WI38 (cell line): ENCODE measurements around the gene ATOSA.

Source experiments
- H3K4me3 ChIP-seq: 2 replicates; pipeline ENCODE4 v1.5.1; 2011; ENCODE audit warnings: low read depth, mild to moderate bottlenecking, control low read depth, low read length
- TF ChIP-seq, protein P1 (sequence below): IDR thresholded peaks from 2 replicates; pipeline ENCODE4 v1.5.1; 2012; ENCODE audit warnings: low read depth, mild to moderate bottlenecking, control low read depth, low read length

Gene ATOSA

DNA sequence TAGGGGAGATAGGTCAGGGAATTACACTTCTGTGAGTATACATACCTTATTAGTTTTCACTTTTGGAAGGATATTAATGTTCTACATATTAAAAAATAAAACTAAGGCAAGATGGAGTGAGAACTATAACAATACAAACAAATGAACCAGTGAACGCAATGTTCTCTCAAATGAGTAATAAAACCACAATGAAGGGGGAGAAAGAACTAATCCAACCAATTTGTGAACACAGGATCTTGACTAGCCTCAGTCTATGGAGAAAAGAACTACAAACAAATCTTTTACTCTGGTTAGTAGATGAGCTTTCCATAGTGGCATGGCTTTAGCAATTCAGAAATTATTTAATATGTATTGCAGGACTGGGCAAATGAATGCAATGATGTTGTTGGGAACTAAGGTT, 26.9 kb upstream of the ATOSA start:
- TF ChIP-seq, protein P1, sequence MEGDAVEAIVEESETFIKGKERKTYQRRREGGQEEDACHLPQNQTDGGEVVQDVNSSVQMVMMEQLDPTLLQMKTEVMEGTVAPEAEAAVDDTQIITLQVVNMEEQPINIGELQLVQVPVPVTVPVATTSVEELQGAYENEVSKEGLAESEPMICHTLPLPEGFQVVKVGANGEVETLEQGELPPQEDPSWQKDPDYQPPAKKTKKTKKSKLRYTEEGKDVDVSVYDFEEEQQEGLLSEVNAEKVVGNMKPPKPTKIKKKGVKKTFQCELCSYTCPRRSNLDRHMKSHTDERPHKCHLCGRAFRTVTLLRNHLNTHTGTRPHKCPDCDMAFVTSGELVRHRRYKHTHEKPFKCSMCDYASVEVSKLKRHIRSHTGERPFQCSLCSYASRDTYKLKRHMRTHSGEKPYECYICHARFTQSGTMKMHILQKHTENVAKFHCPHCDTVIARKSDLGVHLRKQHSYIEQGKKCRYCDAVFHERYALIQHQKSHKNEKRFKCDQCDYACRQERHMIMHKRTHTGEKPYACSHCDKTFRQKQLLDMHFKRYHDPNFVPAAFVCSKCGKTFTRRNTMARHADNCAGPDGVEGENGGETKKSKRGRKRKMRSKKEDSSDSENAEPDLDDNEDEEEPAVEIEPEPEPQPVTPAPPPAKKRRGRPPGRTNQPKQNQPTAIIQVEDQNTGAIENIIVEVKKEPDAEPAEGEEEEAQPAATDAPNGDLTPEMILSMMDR, result no peak
- H3K4me3 ChIP-seq, result no peak overlapping the region

DNA sequence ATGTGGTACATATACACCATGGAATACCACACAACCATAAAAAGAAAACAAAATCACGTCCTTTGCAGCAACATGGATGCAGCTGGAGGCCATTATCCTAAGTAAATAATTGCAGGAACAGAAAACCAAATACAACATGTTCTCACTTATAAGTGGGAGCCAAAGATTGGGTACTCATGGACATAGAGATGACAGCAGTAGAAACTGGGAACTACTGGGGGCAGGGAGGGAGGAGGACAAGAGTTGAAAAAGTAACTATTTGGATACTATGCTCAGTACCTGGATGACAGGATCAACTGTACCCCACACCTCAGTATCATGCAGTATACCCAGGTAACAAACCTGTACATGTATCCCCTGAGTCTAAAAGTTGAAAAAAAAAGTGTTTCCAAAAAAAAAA, 23.2 kb upstream of the ATOSA start:
- TF ChIP-seq, protein P1, result no peak
- no peak overlapping the region for H3K4me3 ChIP-seq

DNA sequence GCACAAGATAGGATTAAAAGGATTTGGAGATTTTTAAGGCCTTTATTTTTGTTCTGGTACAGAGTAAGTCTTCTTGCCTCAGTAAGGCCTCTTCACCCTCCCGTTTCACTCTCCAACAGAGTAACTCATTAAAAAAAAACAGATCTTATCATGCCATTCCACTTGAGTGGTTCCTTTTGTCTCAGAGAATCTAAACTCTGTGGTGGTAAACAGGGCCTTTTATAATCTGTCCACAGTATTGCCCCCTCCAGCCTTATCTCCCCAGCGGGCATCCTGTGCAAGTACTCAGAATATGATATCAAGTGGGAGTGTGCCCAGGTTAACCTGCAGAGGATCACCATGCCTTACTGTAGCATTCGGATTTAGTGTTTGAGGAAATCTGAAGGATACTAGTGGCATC, 20.3 kb upstream of the ATOSA start:
- no peak overlapping the region for H3K4me3 ChIP-seq
- TF ChIP-seq, protein P1, result no peak

DNA sequence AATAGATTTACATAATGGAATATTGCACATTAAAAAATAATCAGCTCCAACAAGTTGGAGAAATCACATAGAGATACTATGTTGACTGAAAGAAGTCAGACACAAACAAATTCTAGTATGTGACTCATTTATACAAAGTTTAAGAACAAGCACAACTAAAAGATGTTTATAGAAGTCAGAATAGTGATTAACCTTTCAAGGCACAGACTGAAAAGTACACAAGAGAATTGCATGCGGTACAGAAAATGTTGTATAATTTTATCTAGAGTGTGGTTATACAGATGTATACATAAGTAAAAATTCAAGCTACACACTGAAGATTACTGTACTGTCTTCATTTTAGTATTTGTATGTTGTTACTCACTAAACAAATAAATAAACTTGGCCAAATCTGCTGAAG, 19.3 kb upstream of the ATOSA start:
- no peak overlapping the region for H3K4me3 ChIP-seq
- TF ChIP-seq, protein P1, result no peak

DNA sequence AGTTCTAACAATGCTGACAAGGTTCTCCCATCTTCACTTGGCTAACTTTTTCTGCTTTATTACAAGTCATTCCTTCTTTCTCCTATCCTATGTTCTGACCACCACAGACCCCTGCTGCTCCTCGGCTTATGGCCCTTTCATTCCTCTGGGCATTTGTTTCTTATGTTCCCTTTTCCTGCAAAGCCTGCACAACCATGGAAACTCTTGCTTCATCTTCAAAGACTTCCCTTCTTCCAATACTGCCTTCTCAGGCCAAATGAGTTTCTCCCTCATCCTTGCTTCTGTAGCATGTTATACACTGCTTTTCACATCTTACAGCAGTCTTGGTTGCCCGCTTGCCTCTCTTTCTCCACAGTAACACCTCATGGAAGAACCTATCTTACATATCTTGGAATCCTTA, 17.9 kb upstream of the ATOSA start:
- TF ChIP-seq, protein P1, result no peak
- no peak overlapping the region for H3K4me3 ChIP-seq

DNA sequence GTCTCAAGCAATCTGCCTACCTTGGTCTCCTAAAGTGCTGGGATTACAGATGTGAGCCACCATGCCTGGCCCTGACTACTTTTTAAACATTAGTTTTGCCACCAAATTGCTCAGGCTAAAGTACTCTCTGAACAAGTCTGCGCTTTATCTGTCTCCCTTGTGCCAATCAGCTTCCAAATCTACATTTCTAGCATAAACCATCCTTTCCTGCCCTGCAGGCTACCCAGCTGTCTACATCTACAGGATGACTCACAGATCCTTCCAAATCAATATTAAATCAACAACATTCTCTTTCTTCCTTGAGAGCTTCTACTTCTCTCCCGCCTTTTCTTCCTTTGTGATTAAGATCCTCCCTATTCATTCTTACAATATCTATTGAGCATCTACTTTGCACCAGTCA, 16.0 kb upstream of the ATOSA start:
- H3K4me3 ChIP-seq, result no peak overlapping the region
- TF ChIP-seq, protein P1, result no peak

DNA sequence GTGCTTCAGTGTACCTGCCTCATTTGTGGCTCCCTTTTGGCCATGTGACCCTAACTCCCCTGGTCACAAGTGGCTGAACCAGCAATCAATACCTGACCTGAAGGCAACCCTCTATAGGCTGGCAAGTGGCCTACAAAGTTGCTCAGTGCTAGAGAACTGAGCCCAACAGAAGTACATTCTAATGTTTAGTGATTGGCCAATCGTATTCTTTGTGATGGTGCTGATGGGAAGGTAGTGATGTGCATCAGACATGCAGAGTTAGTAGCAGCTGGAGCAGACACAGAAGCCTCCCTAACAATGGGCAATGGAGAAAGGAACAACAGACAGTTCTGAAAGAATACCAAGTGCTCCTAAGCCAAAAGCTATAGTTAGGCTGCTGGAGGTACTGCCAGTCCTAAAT, 10.4 kb upstream of the ATOSA start:
- H3K4me3 ChIP-seq, result no peak overlapping the region
- TF ChIP-seq, protein P1, result no peak
